ENCODE results near the gene OPRPN. TPM values are rescaled to one million over a fixed set of nuclear protein-coding genes. Genes with fewer than 3 reads are reported as not detected.

Gene OPRPN
- total RNA-seq, result not detected in 2 replicates

GRCh38 chr4:70397580-70397979 is at the start of gene OPRPN:
Gene OPRPN, plus strand, starts transcription at chr4:70397940. Its CDS starts 1,346 bp downstream, at chr4:70399286.
- no peak for DNase-seq (ENCODE audit: low read depth in 2 of 2)

DNA sequence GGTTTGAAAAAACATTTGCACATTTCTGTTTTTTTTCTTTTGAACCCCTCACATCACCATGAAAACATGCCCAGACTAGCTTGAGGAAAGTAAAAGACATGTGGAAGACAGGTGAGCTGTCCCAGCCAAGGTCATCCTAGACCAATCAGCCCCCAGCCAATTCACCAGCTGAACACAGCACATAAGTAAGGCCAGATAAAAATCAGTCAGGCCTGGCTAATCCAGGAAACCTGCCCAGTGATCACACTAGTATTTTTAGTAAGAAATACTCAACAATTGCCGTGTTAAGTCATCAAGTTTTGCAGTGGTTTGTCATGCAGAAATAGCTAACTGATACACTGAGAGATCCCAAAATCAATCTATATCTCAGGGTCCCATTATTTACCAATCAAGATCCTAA is 41.6 kb upstream of the OPRPN start:
- DNase-seq (ENCODE audit: low read depth in 2 of 2), result no peak

GRCh38 chr4:70359115-70359661 is 38.6 kb upstream of the OPRPN start:
- DNase-seq (ENCODE audit: low read depth in 2 of 2), result no peak

DNA sequence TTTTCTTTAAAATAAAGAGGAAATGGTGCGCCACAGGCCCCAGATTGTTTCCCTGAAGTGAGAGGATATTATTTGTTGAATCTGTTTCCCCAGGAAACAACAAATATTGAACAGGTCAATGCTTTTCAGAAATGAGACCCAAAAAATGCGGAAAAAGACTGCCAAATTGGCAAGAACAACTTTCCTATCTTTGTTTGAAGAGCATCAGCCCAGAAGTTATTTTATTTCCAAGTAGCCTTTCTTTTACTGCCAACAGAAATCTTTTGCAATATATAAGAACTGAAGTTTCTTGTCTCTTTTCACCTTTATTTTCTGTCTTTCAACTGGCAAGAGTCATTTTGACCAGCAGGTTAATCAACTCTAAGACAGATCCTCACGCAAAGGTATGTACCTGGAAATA is 37.3 kb upstream of the OPRPN start, which contains the start of gene SMR3A:
Gene SMR3A (plus strand): TSS at position 301 of the 400 bp plus-strand sequence. CDS start 1,356 bp downstream, outside the sequence.
- no peak for DNase-seq (ENCODE audit: low read depth in 2 of 2)

- DNase-seq (ENCODE audit: low read depth in 2 of 2), result no peak
These were observed 33.7 kb upstream of the OPRPN start for GRCh38 chr4:70364002-70364401.

DNA sequence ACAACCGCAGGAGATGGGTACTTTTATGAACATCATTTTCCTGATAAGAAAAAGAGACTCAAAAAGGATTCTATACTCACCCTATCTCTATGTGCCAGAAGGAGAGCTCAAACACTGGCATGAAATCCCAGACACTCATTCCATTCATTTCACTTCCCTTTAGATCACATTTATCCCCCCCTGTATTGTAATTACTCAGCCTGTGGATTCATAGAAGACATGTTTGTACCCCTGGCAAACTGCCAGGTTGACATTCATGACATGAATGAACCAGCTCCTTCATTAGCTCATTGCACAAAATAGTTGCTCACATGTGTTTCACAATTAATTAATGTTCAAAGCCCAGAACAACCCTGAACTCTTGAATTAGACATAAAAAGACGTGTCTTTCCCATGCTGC is 32.3 kb upstream of the OPRPN start:
- no peak for DNase-seq (ENCODE audit: low read depth in 2 of 2)

GRCh38 chr4:70367813-70368212 is 29.9 kb upstream of the OPRPN start:
- DNase-seq (ENCODE audit: low read depth in 2 of 2), result no peak

GRCh38 chr4:70371987-70372386 is 25.8 kb upstream of the OPRPN start:
- DNase-seq (ENCODE audit: low read depth in 2 of 2), result no peak

GRCh38 chr4:70372760-70373159 is 25.0 kb upstream of the OPRPN start:
- DNase-seq (ENCODE audit: low read depth in 2 of 2), result no peak

DNA sequence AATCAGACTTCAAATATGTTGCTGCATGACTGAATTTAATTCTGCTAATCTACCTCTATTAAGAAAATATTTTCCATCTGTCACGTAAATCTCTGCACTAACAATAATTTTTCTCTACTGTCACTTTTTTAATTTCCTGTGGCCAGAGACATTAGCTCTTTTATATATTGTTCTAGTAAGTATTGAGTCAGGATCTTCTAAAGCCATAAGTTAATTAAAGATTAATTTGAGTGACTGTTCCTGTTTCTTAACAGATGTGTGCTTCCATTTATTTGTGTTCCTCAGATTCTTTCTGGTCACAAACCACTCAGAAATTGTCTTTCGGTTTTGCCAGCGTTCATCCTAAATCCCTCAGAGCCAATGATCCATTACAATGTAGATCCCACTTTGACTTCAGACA is 17.2 kb upstream of the OPRPN start:
- DNase-seq (ENCODE audit: low read depth in 2 of 2), result no peak

GRCh38 chr4:70382691-70383181 is 15.0 kb upstream of the OPRPN start, which contains the start of gene SMR3B:
Gene SMR3B, plus strand, starts transcription at chr4:70383131. Its CDS starts 1,380 bp downstream, at chr4:70384511.
- peak; percentile 1 to 64 for DNase-seq (ENCODE audit: low read depth in 2 of 2)

GRCh38 chr4:70392057-70392776 is 5.5 kb upstream of the OPRPN start:
- no peak for DNase-seq (ENCODE audit: low read depth in 2 of 2)

DNA sequence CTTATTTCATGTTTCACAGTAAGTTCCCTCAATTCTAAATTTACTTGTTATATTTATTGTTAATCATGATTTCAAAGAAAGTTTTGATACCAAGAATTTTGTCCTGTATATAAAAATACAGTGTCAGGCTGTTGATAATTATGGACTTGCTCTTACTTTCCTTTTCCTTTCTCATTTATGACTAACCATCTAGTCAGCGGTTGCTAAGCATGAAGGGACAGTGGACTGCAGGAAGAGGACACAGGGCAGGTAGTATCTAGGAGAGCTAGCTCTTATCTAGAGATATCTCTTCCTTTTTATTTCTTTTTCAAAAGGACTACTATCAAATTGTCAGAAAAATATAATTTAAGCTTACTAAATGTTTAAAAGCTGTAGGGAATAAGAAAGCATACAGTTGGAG is 1.6 kb downstream of the OPRPN start:
- DNase-seq (ENCODE audit: low read depth in 2 of 2), result no peak

GRCh38 chr4:70402762-70403161 is 5.0 kb downstream of the OPRPN start:
- DNase-seq (ENCODE audit: low read depth in 2 of 2), result no peak

DNA sequence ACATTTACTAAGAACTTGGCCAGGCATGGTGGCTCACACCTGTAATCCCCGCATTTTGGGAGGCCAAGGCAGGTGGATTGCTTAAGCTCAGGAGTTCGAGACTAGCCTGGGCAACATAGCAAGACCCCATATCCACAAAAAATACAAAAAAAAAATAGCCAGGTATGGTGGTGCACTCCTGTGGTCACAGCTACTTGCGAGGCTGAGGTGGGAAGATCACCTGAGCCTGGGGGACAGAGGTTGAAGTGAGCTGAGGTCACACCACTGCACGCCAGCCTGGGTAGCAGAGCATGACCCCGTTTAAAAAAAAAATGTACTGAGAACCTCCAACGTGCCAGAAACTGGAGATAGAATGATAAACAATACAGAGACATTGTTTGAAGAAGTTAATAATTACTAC is 8.0 kb downstream of the OPRPN start:
- no peak for DNase-seq (ENCODE audit: low read depth in 2 of 2)

- DNase-seq (ENCODE audit: low read depth in 2 of 2), result no peak
These were observed 27.6 kb downstream of the OPRPN start for GRCh38 chr4:70425306-70425705.

- no peak for DNase-seq (ENCODE audit: low read depth in 2 of 2)
These were observed 29.0 kb downstream of the OPRPN start for GRCh38 chr4:70426789-70427188.

DNA sequence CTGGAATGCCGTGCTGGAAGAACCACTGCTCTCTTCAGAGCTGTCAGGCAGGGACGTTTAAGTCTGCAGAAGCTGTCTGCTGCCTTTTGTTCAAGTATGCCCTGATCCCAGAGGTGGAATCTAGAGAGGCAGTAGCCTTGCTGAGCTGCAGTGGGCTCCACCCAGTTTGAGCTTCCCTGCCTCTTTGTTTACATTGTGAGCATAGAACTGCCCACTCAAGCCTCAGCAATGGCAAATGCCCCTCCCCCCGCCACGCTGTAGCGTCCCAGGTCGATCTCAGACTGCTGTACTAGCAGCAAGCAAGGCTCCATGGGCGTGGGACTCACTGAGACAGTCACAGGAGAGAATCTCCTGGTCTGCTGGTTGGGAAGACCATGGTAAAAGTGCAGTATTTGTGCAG is 39.5 kb downstream of the OPRPN start:
- no peak for DNase-seq (ENCODE audit: low read depth in 2 of 2)

DNA sequence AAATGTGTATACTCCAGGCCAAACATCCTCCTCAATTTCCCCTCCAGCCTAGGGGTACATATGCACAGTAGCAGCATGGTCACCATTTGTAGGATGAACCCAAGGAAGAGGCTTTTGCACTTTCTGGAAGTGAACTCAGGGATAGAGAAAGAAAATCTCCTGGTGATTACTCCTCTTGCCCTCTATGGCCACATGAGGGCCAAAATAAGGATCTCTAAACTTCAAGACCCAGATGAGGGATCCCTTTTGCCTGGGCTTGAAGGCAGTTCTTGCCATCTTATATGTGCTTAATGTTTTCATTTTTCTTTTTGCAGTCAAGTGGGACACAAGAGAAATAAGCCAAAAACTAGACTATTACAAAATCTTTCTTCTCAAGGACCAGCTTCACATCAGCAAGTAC is 44.7 kb downstream of the OPRPN start:
- DNase-seq (ENCODE audit: low read depth in 2 of 2), result no peak

- DNase-seq (ENCODE audit: low read depth in 2 of 2), result no peak
These were observed 45.6 kb downstream of the OPRPN start for GRCh38 chr4:70443329-70443728.

DNA sequence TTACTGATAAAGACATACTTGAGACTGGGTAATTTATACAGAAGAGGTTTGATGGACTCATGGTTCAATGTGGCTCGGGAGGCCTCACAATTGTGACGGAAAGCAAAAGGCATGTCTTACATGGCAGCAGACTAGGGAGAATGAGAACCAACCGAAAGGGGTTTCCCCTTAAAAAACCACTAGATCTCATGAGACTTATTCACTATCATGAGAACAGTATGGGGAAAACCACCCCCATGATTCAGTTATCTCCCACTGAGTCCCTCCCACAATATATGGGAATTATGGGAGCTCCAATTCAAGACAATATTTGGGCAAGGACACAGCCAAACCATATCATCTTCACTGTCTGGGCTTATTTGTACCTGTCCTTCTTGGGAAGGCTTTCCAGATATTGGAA is 51.5 kb downstream of the OPRPN start:
- DNase-seq (ENCODE audit: low read depth in 2 of 2), result no peak

GRCh38 chr4:70452946-70453345 is 55.2 kb downstream of the OPRPN start:
- no peak for DNase-seq (ENCODE audit: low read depth in 2 of 2)
